ENCODE results near the gene HSF2.
A peak's percentile ranks its signal among the peaks of the same experiment; 100 is the strongest.

GRCh38 chr6:122381494-122382265, 17.8 kb upstream of the HSF2 start:
- TF ChIP-seq CTCF (IDR thresholded peaks at IDR 0.05; ENCODE audit: low read depth, low read length, poor library complexity, severe bottlenecking) (peak; percentile 71), EZH2phosphoT487 (IDR thresholded peaks at IDR 0.05; ENCODE audit: borderline replicate concordance, low read length) (no peak)

Measured in DOHH2 (cell line).